ENCODE measurements around the gene RMND5B. TPM values are rescaled to one million over a fixed set of nuclear protein-coding genes. Genes with fewer than 3 reads are reported as not detected.

The RMND5B gene
- total and polyA plus RNA-seq, 2 experiments from 2014 or later = 27.2 to 42.2 TPM

GRCh38 chr5:178104492-178104891 is 26.3 kb upstream of the RMND5B start:
- Histone ChIP-seq H2AFZ (no peak overlapping the region), H3K4me3 (no peak overlapping the region), H3K79me2 (no peaks in the 10 kb centered on the region), H3K27ac (no peak overlapping the region), H4K20me1 (ENCODE audit: insufficient read depth, poor library complexity, severe bottlenecking) (no peaks in the 10 kb centered on the region), H3K36me3 (replicated peaks; ENCODE audit: insufficient read depth, low read depth) (no peaks in the 10 kb centered on the region), H3K27me3 (no peaks in the 10 kb centered on the region), H3K9me3 (ENCODE audit: low read depth) (no peaks in the 10 kb centered on the region), H3K9me2 (replicated peaks; ENCODE audit: insufficient read depth) (no peaks in the 10 kb centered on the region), H3K4me2 (no peak overlapping the region), H3K4me1 (ENCODE audit: insufficient read depth) (no peaks in the 10 kb centered on the region)
- no peak for TF ChIP-seq CTCF (IDR thresholded peaks at IDR 0.05; ENCODE audit: poor library complexity)
- TF ChIP-seq EZH2 (IDR thresholded peaks at IDR 0.05; ENCODE audit: borderline replicate concordance) = no peak
- TF ChIP-seq EZH2phosphoT487 (IDR thresholded peaks at IDR 0.05; ENCODE audit: low read depth, severe bottlenecking, unreplicated experiment) = no peak
- DNase-seq (ENCODE audit: low spot score) = no peak
- 70% methylated on average over 4 of the region's 5 CpGs for WGBS (ENCODE audit: low lambda C conversion rate, missing lambda C conversion rate)

- no peak overlapping the region for H3K4me3 ChIP-seq
- H2AFZ ChIP-seq = no peak overlapping the region
- no peak for TF ChIP-seq EZH2phosphoT487 (IDR thresholded peaks at IDR 0.05; ENCODE audit: low read depth, severe bottlenecking, unreplicated experiment)
- no peak for TF ChIP-seq EZH2 (IDR thresholded peaks at IDR 0.05; ENCODE audit: borderline replicate concordance)
- TF ChIP-seq CTCF (IDR thresholded peaks at IDR 0.05; ENCODE audit: poor library complexity) = no peak
- no peaks in the 10 kb centered on the region for H3K9me2 ChIP-seq (replicated peaks; ENCODE audit: insufficient read depth)
- no peak overlapping the region for H3K4me2 ChIP-seq
- no peaks in the 10 kb centered on the region for H4K20me1 ChIP-seq (ENCODE audit: insufficient read depth, poor library complexity, severe bottlenecking)
- no peaks in the 10 kb centered on the region for H3K27me3 ChIP-seq
- WGBS (ENCODE audit: low lambda C conversion rate, missing lambda C conversion rate) = 63% methylated on average over 4 of the region's 4 CpGs
- no peaks in the 10 kb centered on the region for H3K79me2 ChIP-seq
- no peaks in the 10 kb centered on the region for H3K36me3 ChIP-seq (replicated peaks; ENCODE audit: insufficient read depth, low read depth)
- H3K27ac ChIP-seq = no peak overlapping the region
- no peaks in the 10 kb centered on the region for H3K9me3 ChIP-seq (ENCODE audit: low read depth)
- DNase-seq (ENCODE audit: low spot score) = no peak
- H3K4me1 ChIP-seq (ENCODE audit: insufficient read depth) = no peaks in the 10 kb centered on the region
These were observed 24.7 kb upstream of the RMND5B start for GRCh38 chr5:178106086-178106485.

GRCh38 chr5:178106556-178107239 is 24.1 kb upstream of the RMND5B start:
- WGBS (ENCODE audit: low lambda C conversion rate, missing lambda C conversion rate) = 83% methylated on average over 13 of the region's 13 CpGs
- no peaks in the 10 kb centered on the region for H3K27me3 ChIP-seq
- no peaks in the 10 kb centered on the region for H3K79me2 ChIP-seq
- DNase-seq (ENCODE audit: low spot score) = no peak
- H2AFZ ChIP-seq = no peak overlapping the region
- no peaks in the 10 kb centered on the region for H3K36me3 ChIP-seq (replicated peaks; ENCODE audit: insufficient read depth, low read depth)
- no peaks in the 10 kb centered on the region for H4K20me1 ChIP-seq (ENCODE audit: insufficient read depth, poor library complexity, severe bottlenecking)
- H3K4me3 ChIP-seq = no peak overlapping the region
- no peak overlapping the region for H3K4me2 ChIP-seq
- no peaks in the 10 kb centered on the region for H3K4me1 ChIP-seq (ENCODE audit: insufficient read depth)
- no peaks in the 10 kb centered on the region for H3K9me3 ChIP-seq (ENCODE audit: low read depth)
- no peak overlapping the region for H3K27ac ChIP-seq
- no peaks in the 10 kb centered on the region for H3K9me2 ChIP-seq (replicated peaks; ENCODE audit: insufficient read depth)
- TF ChIP-seq EZH2phosphoT487 (IDR thresholded peaks at IDR 0.05; ENCODE audit: low read depth, severe bottlenecking, unreplicated experiment) (no peak), EZH2 (IDR thresholded peaks at IDR 0.05; ENCODE audit: borderline replicate concordance) (no peak), CTCF (IDR thresholded peaks at IDR 0.05; ENCODE audit: poor library complexity) (no peak)

Data from hepatocyte (in vitro differentiated cells).